Kidney epithelial cell (primary cell): ENCODE data around the gene SETDB2. TPM values are rescaled to one million over a fixed set of nuclear protein-coding genes. Genes with fewer than 3 reads are reported as not detected.

Experiments
- DNase-seq: peaks from one replicate; pipeline ENCODE4 v3.0.0-alpha.2; 2010; ENCODE audit warnings: low read depth
- H3K27me3 ChIP-seq: 2 replicates; pipeline ENCODE4 v1.6.0; 2011; ENCODE audit warnings: low read length; ENCODE audit not compliant: control insufficient read depth, insufficient read depth
- H3K36me3 ChIP-seq: 2 replicates; pipeline ENCODE4 v1.5.1; 2011; ENCODE audit warnings: low read length; ENCODE audit not compliant: control insufficient read depth, insufficient read depth
- H3K4me3 ChIP-seq: 2 replicates; pipeline ENCODE4 v1.5.1; 2011; ENCODE audit warnings: low read depth, mild to moderate bottlenecking, control low read depth, low read length
- total RNA-seq: library from RNA; depleted of rRNA; stranded (reverse); fragments of >200 nt; gene quantifications from 2 replicates; pipeline ENCODE4 v1.2.3, GENCODE V29; 2015
- TF ChIP-seq, protein P1 (sequence below): IDR thresholded peaks from 2 replicates; pipeline ENCODE4 v1.5.1; 2011; ENCODE audit warnings: mild to moderate bottlenecking, moderate library complexity, low read length, control low read depth, inconsistent platforms; ENCODE audit not compliant: insufficient read depth, poor library complexity, severe bottlenecking

Gene SETDB2
- total RNA-seq, 1 donor from 2014 or later = 4.1 TPM

DNA sequence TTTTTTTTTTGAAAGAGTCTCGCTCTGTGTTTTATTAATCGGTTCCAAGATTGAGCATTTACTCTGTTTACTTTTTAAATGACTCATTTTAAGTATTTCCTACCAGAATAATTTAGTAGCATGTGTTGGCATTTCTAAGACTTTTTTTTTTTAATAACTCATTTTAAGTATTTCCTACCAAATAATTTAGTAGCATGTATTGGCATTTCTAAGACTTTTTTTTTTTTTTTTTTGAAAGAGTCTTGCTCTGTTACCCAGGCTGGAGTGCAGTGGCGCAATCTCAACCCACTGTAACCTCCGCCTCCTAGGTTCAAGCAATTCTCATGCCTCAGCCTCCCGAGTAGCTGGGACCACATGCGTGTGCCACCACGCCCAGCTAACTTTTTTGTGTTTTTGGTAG is 13.1 kb downstream of the SETDB2 start:
- H3K27me3 ChIP-seq = no peaks in the 10 kb centered on the region
- TF ChIP-seq, protein P1, sequence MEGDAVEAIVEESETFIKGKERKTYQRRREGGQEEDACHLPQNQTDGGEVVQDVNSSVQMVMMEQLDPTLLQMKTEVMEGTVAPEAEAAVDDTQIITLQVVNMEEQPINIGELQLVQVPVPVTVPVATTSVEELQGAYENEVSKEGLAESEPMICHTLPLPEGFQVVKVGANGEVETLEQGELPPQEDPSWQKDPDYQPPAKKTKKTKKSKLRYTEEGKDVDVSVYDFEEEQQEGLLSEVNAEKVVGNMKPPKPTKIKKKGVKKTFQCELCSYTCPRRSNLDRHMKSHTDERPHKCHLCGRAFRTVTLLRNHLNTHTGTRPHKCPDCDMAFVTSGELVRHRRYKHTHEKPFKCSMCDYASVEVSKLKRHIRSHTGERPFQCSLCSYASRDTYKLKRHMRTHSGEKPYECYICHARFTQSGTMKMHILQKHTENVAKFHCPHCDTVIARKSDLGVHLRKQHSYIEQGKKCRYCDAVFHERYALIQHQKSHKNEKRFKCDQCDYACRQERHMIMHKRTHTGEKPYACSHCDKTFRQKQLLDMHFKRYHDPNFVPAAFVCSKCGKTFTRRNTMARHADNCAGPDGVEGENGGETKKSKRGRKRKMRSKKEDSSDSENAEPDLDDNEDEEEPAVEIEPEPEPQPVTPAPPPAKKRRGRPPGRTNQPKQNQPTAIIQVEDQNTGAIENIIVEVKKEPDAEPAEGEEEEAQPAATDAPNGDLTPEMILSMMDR = no peak
- DNase-seq = no peak
- no peaks in the 10 kb centered on the region for H3K36me3 ChIP-seq
- no peak overlapping the region for H3K4me3 ChIP-seq

DNA sequence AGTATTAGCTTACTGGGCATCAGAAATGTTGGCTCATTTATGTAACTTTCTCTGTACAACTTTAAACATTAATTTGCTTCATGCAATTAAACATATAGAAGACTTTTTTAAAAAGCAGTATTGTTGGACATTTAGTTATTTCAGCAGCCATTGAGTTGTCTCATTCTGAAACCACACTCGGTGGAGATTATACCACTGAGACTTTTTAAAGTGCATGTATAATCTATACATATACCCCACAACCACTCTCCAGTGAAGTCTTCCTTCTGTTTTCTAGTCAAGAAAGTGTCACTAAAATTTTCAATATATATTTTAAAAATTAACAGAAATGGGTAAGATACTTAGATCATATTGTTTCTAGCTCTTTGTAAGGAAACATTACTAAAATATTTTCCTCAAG is 15.5 kb downstream of the SETDB2 start:
- DNase-seq = no peak
- no peaks in the 10 kb centered on the region for H3K27me3 ChIP-seq
- H3K4me3 ChIP-seq = no peak overlapping the region
- TF ChIP-seq, protein P1 = no peak
- no peaks in the 10 kb centered on the region for H3K36me3 ChIP-seq

- no peak for DNase-seq
- no peaks in the 10 kb centered on the region for H3K36me3 ChIP-seq
- TF ChIP-seq, protein P1 = no peak
- no peak overlapping the region for H3K4me3 ChIP-seq
- H3K27me3 ChIP-seq = no peaks in the 10 kb centered on the region
Measured at GRCh38 chr13:49464085-49464484, 20.0 kb downstream of the SETDB2 start.

- H3K36me3 ChIP-seq = no peaks in the 10 kb centered on the region
- no peak for DNase-seq
- TF ChIP-seq, protein P1 = no peak
- H3K4me3 ChIP-seq = no peak overlapping the region
- H3K27me3 ChIP-seq = no peaks in the 10 kb centered on the region
Measured at GRCh38 chr13:49464621-49465325, 20.7 kb downstream of the SETDB2 start.

GRCh38 chr13:49466292-49466838 is 22.3 kb downstream of the SETDB2 start:
- TF ChIP-seq, protein P1 = no peak
- H3K27me3 ChIP-seq = no peaks in the 10 kb centered on the region
- no peaks in the 10 kb centered on the region for H3K36me3 ChIP-seq
- DNase-seq = no peak
- H3K4me3 ChIP-seq = no peak overlapping the region

DNA sequence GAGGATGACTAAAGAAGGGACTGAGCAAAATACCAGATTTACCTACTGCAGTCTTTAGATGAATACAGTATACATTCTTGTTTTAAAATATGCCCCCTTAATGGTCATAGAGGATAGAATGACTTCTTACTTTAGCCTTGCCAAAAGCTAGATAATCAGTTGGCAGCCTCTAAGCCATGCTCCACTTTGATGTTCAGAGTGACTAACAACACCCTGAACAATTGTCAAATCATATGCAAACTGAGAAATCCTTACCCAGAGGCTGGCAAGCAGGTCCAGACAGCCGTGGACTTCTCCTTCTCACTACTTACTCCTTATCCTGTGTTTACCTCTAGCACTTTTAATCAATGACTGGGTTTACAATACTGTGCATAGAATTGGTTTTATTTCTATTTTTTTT is 28.1 kb downstream of the SETDB2 start:
- no peak overlapping the region for H3K4me3 ChIP-seq
- DNase-seq = no peak
- no peaks in the 10 kb centered on the region for H3K36me3 ChIP-seq
- no peaks in the 10 kb centered on the region for H3K27me3 ChIP-seq
- TF ChIP-seq, protein P1 = no peak
